H1 (cell line): Measurements from ENCODE around the gene FGF1. TPM values are rescaled to one million over a fixed set of nuclear protein-coding genes. Genes with fewer than 3 reads are reported as not detected.

ENCODE experiments used
- CTCF ChIA-PET: fragments of 300-600 bp; sonication (Branson Sonifier 250); formaldehyde crosslinking; loops from one replicate; lab custom pipeline; 2021; ENCODE audit not compliant: partially characterized antibody; lab: Charles Lee
- POLR2A ChIA-PET: fragments of 300-600 bp; sonication (Branson Sonifier 250); formaldehyde crosslinking; loops from one replicate; lab custom pipeline; 2021; ENCODE audit warnings: inconsistent platforms; ENCODE audit not compliant: partially characterized antibody; lab: Charles Lee
- DNase-seq, 2 experiments: peaks; one replicate each; pipeline versions ENCODE4 v3.0.0 to v3.0.0-alpha.2; 2010 to 2022; ENCODE audit warnings: low spot score in 2 of 2, low read depth in 1 of 2, mixed read lengths in 1 of 2
- FAIRE-seq: peaks from 2 replicates; lab custom pipeline; 2011; peaks lifted over from hg19 to GRCh38; lab: Jason Lieb, UNC
- H2AFZ ChIP-seq: 2 replicates; pipeline ENCODE4 v1.8.1; 2012; ENCODE audit warnings: low read length, inconsistent platforms
- H2AK5ac ChIP-seq: 2 replicates; pipeline ENCODE4 v1.6.1; 2013; ENCODE audit warnings: low read depth, low read length
- H2BK120ac ChIP-seq: replicated peaks from 2 replicates; pipeline ENCODE3; 2013; ENCODE audit warnings: low read depth, low read length, inconsistent platforms
- H2BK12ac ChIP-seq: 2 replicates; pipeline ENCODE4 v1.6.1; 2013; ENCODE audit warnings: low read depth, low read length
- H2BK15ac ChIP-seq: 2 replicates; pipeline ENCODE4 v1.6.1; 2013; ENCODE audit warnings: low read length
- H2BK20ac ChIP-seq: 2 replicates; pipeline ENCODE4 v1.6.1; 2013; ENCODE audit warnings: low read length
- H2BK5ac ChIP-seq: 2 replicates; pipeline ENCODE4 v1.6.1; 2013; ENCODE audit warnings: low read depth, low read length
- H3K14ac ChIP-seq: 2 replicates; pipeline ENCODE4 v1.6.1; 2013; ENCODE audit warnings: inconsistent platforms; ENCODE audit not compliant: insufficient read length
- H3K18ac ChIP-seq: 2 replicates; pipeline ENCODE4 v1.6.1; 2013; ENCODE audit warnings: low read length; ENCODE audit errors: extremely low read depth
- H3K23ac ChIP-seq: 2 replicates; pipeline ENCODE4 v1.6.1; 2013; ENCODE audit warnings: inconsistent platforms; ENCODE audit not compliant: insufficient read length
- H3K23me2 ChIP-seq: 2 replicates; pipeline ENCODE4 v1.6.1; 2013; ENCODE audit warnings: low read depth, low read length
- H3K27ac ChIP-seq: 2 replicates; pipeline ENCODE4 v1.6.1; 2011; ENCODE audit warnings: low read depth, low read length, inconsistent platforms
- H3K27me3 ChIP-seq, 4 experiments: replicated peaks in 1 of 4; 1 replicate in 1 of 4; 2 replicates in 3 of 4; pipeline versions ENCODE4 v1.6.1 to v1.8.1; 2011 to 2013; ENCODE audit warnings: low read length in 3 of 4, mild to moderate bottlenecking in 3 of 4, inconsistent platforms in 2 of 4, mixed read lengths in 2 of 4, moderate library complexity in 1 of 4; ENCODE audit not compliant: control insufficient read depth in 3 of 4, insufficient read depth in 3 of 4; ENCODE audit errors: extremely low read depth in 1 of 4
- H3K36me3 ChIP-seq, 4 experiments: 2 replicates each; pipeline versions ENCODE4 v1.6.1 to v1.8.1; 2011 to 2013; ENCODE audit warnings: mild to moderate bottlenecking in 4 of 4, low read length in 3 of 4, moderate library complexity in 2 of 4, control low read depth in 1 of 4, inconsistent platforms in 1 of 4; ENCODE audit not compliant: insufficient read depth in 4 of 4, control insufficient read depth in 2 of 4
- H3K4ac ChIP-seq: replicated peaks from 2 replicates; pipeline ENCODE3; 2013; ENCODE audit warnings: low read length, low read depth, mixed read lengths, inconsistent platforms; ENCODE audit not compliant: insufficient read length
- H3K4me1 ChIP-seq, 4 experiments: replicated peaks in 1 of 4; 1 replicate in 1 of 4; 2 replicates in 3 of 4; pipeline versions ENCODE4 v1.6.1 to v1.8.1; 2011 to 2013; ENCODE audit warnings: low read length in 3 of 4, inconsistent platforms in 2 of 4, mixed read lengths in 1 of 4; ENCODE audit not compliant: insufficient read depth in 4 of 4, control insufficient read depth in 3 of 4
- H3K4me2 ChIP-seq, 2 experiments: 2 replicates each; pipeline versions ENCODE4 v1.6.1 to v1.8.1; 2011 to 2013; ENCODE audit warnings: low read depth in 2 of 2, low read length in 2 of 2, control low read depth in 1 of 2, inconsistent platforms in 1 of 2, mild to moderate bottlenecking in 1 of 2; ENCODE audit not compliant: insufficient read depth in 1 of 2
- H3K4me3 ChIP-seq, 4 experiments: fragments of 200-600, 300-600 bp in 1 of 4; sonication (generic), shearing (Covaris generic), sonication (Bioruptor Twin) in 1 of 4; 2 replicates each; pipeline versions ENCODE4 v1.5.1 to v1.8.1; 2011 to 2016; ENCODE audit warnings: low read length in 4 of 4, low read depth in 3 of 4, control low read depth in 2 of 4, inconsistent platforms in 2 of 4, mild to moderate bottlenecking in 2 of 4, mixed read lengths in 1 of 4, moderate library complexity in 1 of 4; ENCODE audit not compliant: insufficient read depth in 2 of 4; ENCODE audit errors: extremely low read depth in 1 of 4
- H3K56ac ChIP-seq: replicated peaks from 2 replicates; pipeline ENCODE3; 2013; ENCODE audit warnings: low read depth, mild to moderate bottlenecking, mixed read lengths, low read length, inconsistent platforms; ENCODE audit not compliant: insufficient read length
- H3K79me1 ChIP-seq: 2 replicates; pipeline ENCODE4 v1.6.1; 2013; ENCODE audit warnings: low read depth, low read length, control low read depth
- H3K79me2 ChIP-seq, 2 experiments: 2 replicates each; pipeline versions ENCODE4 v1.6.1 to v1.8.1; 2012 to 2013; ENCODE audit warnings: low read length in 2 of 2, mild to moderate bottlenecking in 2 of 2, inconsistent platforms in 1 of 2; ENCODE audit not compliant: insufficient read depth in 2 of 2, control insufficient read depth in 1 of 2
- H3K9ac ChIP-seq, 4 experiments: replicated peaks in 1 of 4; 1 replicate in 1 of 4; 2 replicates in 3 of 4; pipeline versions ENCODE4 v1.6.1 to v1.8.1; 2011 to 2013; ENCODE audit warnings: low read depth in 3 of 4, low read length in 3 of 4, control low read depth in 2 of 4, mild to moderate bottlenecking in 2 of 4, moderate library complexity in 2 of 4, inconsistent platforms in 1 of 4; ENCODE audit errors: extremely low read depth in 1 of 4
- H3K9me3 ChIP-seq, 2 experiments: 2 replicates each; pipeline versions ENCODE4 v1.6.1 to v1.8.1; 2012 to 2013; ENCODE audit warnings: mild to moderate bottlenecking in 2 of 2, moderate library complexity in 2 of 2, control low read depth in 1 of 2, inconsistent platforms in 1 of 2, low read depth in 1 of 2, low read length in 1 of 2, mixed read lengths in 1 of 2; ENCODE audit not compliant: insufficient read depth in 2 of 2
- H4K20me1 ChIP-seq, 2 experiments: replicated peaks in 1 of 2; 2 replicates each; pipeline versions ENCODE3 to v1.8.1; 2011 to 2013; ENCODE audit warnings: inconsistent platforms in 2 of 2, low read length in 2 of 2, mild to moderate bottlenecking in 1 of 2; ENCODE audit not compliant: insufficient read depth in 2 of 2, control insufficient read depth in 1 of 2
- H4K5ac ChIP-seq: 2 replicates; pipeline ENCODE4 v1.6.1; 2013; ENCODE audit warnings: low read length, low read depth, mixed read lengths, inconsistent platforms; ENCODE audit not compliant: insufficient read length
- H4K8ac ChIP-seq: 2 replicates; pipeline ENCODE4 v1.8.0; 2013; ENCODE audit warnings: mild to moderate bottlenecking, moderate library complexity, low read length, inconsistent platforms; ENCODE audit not compliant: insufficient read depth; ENCODE audit errors: extremely low read depth
- H4K91ac ChIP-seq: replicated peaks from 2 replicates; pipeline ENCODE3; 2013; ENCODE audit warnings: low read length, mixed read lengths, inconsistent platforms; ENCODE audit not compliant: insufficient read length
- ASH2L ChIP-seq: fragments of 200-600, 300-600 bp; sonication (generic); IDR thresholded peaks from one replicate; pipeline ENCODE4 v1.7.1; 2017; ENCODE audit warnings: low read length
- BACH1 ChIP-seq: IDR thresholded peaks from 2 replicates; pipeline ENCODE4 v1.6.1; 2012; ENCODE audit warnings: low read length, improper control_type of control experiment
- BCL11A ChIP-seq, 2 experiments: IDR thresholded peaks; one replicate each; pipeline ENCODE4 v1.6.1; 2011; ENCODE audit warnings: low read depth in 2 of 2, low read length in 2 of 2, mild to moderate bottlenecking in 2 of 2
- EP300 ChIP-seq, 2 experiments: IDR thresholded peaks; 1 replicate in 1 of 2; 2 replicates in 1 of 2; pipeline ENCODE4 v1.6.1; 2011 to 2012; ENCODE audit warnings: low read depth in 2 of 2, low read length in 2 of 2, mild to moderate bottlenecking in 2 of 2, borderline replicate concordance in 1 of 2, inconsistent platforms in 1 of 2, moderate library complexity in 1 of 2
- JUND ChIP-seq: IDR thresholded peaks from 2 replicates; pipeline ENCODE4 v1.6.1; 2011; ENCODE audit warnings: mild to moderate bottlenecking, improper control_type of control experiment, low read length
- KDM4A ChIP-seq: IDR thresholded peaks from one replicate; pipeline ENCODE4 v1.7.1; 2012; ENCODE audit warnings: low read depth, mild to moderate bottlenecking, moderate library complexity, low read length, inconsistent platforms; ENCODE audit not compliant: severe bottlenecking
- RXRA ChIP-seq: IDR thresholded peaks from 2 replicates; pipeline ENCODE4 v1.6.1; 2011; ENCODE audit warnings: low read depth, mild to moderate bottlenecking, low read length, moderate library complexity; ENCODE audit not compliant: insufficient read depth
- SP4 ChIP-seq: IDR thresholded peaks from 2 replicates; pipeline ENCODE4 v1.6.1; 2012; ENCODE audit warnings: low read length, inconsistent platforms
- SRF ChIP-seq: IDR thresholded peaks from 2 replicates; pipeline ENCODE4 v1.6.1; 2011; ENCODE audit warnings: mild to moderate bottlenecking, low read depth, low read length, moderate library complexity
- TBP ChIP-seq: IDR thresholded peaks from 2 replicates; pipeline ENCODE4 v1.6.1; 2011; ENCODE audit warnings: low read depth, low read length, improper control_type of control experiment
- WGBS, 2 experiments: shearing (Covaris generic) in 1 of 2; methylation state at CpG; one replicate each; pipeline versions ENCODE4 v1.1.6 to v1.1.7; 2013 to 2015; ENCODE audit warnings: low lambda C conversion rate in 2 of 2, mixed read lengths in 2 of 2, inconsistent platforms in 1 of 2, low coverage in 1 of 2, missing lambda C conversion rate in 1 of 2; ENCODE audit not compliant: insufficient replicate concordance in 2 of 2, insufficient coverage in 1 of 2, insufficient read length in 1 of 2; ENCODE audit errors: extremely low coverage in 1 of 2, missing lambda C conversion rate in 1 of 2; 5-methylcytosine and 5-hydroxymethylcytosine counted together
- polyA plus RNA-seq, 7 experiments: library from polyadenylated mRNA; depleted of rRNA in 3 of 7; stranded (reverse) in 5 of 7; unstranded in 2 of 7; fragments of >200 nt in 5 of 7; fragments of 200-250 nt in 2 of 7; gene quantifications; 1 replicate in 5 of 7; 2 replicates in 1 of 7; 4 replicates in 1 of 7; pipeline versions ENCODE4 v1.2.1 to v1.2.3, GENCODE V29; 2011 to 2013; ENCODE audit warnings: missing spikeins in 2 of 7, mixed read lengths in 2 of 7
- total RNA-seq: library from RNA; stranded (reverse); fragmentation: NEBNext Ultra II Directional; extraction: Animal tissue kit (Norgen Biotek cat#: 25700); gene quantifications from 2 replicates; pipeline ENCODE4 v1.2.1, GENCODE V29; 2021
- TF ChIP-seq, protein P1 (sequence below), 3 experiments: IDR thresholded peaks; 1 replicate in 2 of 3; 2 replicates in 1 of 3; pipeline versions ENCODE4 v1.5.1 to v1.6.1; 2011; ENCODE audit warnings: low read length in 3 of 3, mild to moderate bottlenecking in 3 of 3, inconsistent platforms in 2 of 3, low read depth in 1 of 3, moderate library complexity in 1 of 3; ENCODE audit not compliant: insufficient read depth in 1 of 3; ENCODE audit errors: control extremely low read depth in 1 of 3

FGF1 gene
- total and polyA plus RNA-seq, 2 of the 8 experiments (the other 6 are each of a cell fraction or from before 2014, with no cell fraction given) = 0.30 to 0.50 TPM

DNA sequence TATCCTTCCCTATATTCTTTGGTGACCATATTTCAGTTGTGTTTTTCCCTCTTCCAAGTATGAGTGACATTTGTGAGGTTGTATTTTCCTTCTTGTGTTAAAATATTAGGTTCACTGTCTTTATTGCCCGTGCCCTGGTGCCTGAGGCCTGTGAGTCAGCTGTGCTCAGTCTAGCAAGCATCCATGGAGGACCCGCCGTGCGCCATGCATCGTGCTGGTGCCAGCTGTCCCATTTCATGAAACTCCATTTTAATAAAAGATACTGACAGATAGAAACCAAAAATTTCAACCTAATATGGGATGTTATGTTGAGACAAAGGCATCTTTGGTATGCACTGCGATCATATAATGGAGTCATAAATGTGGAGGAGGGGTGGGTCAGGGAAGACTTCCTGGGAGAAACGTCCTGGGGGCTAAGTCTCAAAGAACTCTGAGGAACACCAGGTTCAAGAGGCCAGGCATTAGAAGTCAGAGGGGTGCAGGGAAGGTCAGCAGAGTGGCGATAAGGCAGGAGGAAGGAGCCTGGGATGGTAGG, 34.0 kb upstream of the FGF1 start:
- Histone ChIP-seq H3K23ac (no peak overlapping the region), H3K4me3 (no peak overlapping the region), H3K9ac (no peak overlapping the region), H2BK15ac (0 out of 2 replicates have a peak overlapping the region, but pooled peaks have one; percentile 46), H3K27me3 (no peaks in the 10 kb centered on the region), H4K5ac (no peak overlapping the region), H2BK20ac (peak overlapping the region; percentile 37; the same call in 1 of the 2 replicates), H4K91ac (no peak overlapping the region), H3K4me1 (peaks cover 2 to 16% (median 11%) of the 10 kb centered on the region in 4 experiments), H3K4me2 (no peak overlapping the region), H2AFZ (no peak overlapping the region), H3K27ac (no peak overlapping the region), H3K36me3 (no peaks in the 10 kb centered on the region; a peak in 1 of 8 replicates), H2BK12ac (no peak overlapping the region), H4K8ac (no peak overlapping the region), H2BK5ac (no peak overlapping the region), H3K14ac (no peak overlapping the region), H3K23me2 (no peaks in the 10 kb centered on the region), H3K4ac (no peak overlapping the region), H3K79me1 (no peaks in the 10 kb centered on the region), H2BK120ac (no peak overlapping the region), H2AK5ac (no peak overlapping the region), H4K20me1 (no peaks in the 10 kb centered on the region), H3K79me2 (no peaks in the 10 kb centered on the region), H3K9me3 (no peaks in the 10 kb centered on the region), H3K18ac (no peak overlapping the region), H3K56ac (no peak overlapping the region)
- DNase-seq = no peak
- WGBS, 2 experiments = 88% methylated on average over 8 of the region's 8 CpGs; no CpG with 5 or more reads in 1 of the 2 experiments
- POLR2A ChIA-PET = interaction anchor here (1.3 kb wide), 1 partner anchor 11 kb away, joined by 4 read pairs; no protein-coding TSS in a partner anchor
- no peak for FAIRE-seq
- CTCF ChIA-PET = interaction anchor here (0.7 to 15.0 kb wide), 13 partner anchors 12 to 257 kb away, joined by 3 to 627 read pairs (median 10); no protein-coding TSS in a partner anchor
- no peak for TF ChIP-seq KDM4A
- TF ChIP-seq BCL11A (IDR thresholded peaks at IDR 0.05; ENCODE audit: low read depth in 2 of 2, low read length in 2 of 2) = no peak
- no peak for TF ChIP-seq BACH1
- no peak for TF ChIP-seq SRF
- no peak for TF ChIP-seq TBP
- TF ChIP-seq RXRA = no peak
- no peak for TF ChIP-seq SP4
- TF ChIP-seq, protein P1, sequence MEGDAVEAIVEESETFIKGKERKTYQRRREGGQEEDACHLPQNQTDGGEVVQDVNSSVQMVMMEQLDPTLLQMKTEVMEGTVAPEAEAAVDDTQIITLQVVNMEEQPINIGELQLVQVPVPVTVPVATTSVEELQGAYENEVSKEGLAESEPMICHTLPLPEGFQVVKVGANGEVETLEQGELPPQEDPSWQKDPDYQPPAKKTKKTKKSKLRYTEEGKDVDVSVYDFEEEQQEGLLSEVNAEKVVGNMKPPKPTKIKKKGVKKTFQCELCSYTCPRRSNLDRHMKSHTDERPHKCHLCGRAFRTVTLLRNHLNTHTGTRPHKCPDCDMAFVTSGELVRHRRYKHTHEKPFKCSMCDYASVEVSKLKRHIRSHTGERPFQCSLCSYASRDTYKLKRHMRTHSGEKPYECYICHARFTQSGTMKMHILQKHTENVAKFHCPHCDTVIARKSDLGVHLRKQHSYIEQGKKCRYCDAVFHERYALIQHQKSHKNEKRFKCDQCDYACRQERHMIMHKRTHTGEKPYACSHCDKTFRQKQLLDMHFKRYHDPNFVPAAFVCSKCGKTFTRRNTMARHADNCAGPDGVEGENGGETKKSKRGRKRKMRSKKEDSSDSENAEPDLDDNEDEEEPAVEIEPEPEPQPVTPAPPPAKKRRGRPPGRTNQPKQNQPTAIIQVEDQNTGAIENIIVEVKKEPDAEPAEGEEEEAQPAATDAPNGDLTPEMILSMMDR (IDR thresholded peaks at IDR 0.05; ENCODE audit: control extremely low read depth in 1 of 3, insufficient read depth in 1 of 3, low read depth in 1 of 3, low read length in 3 of 3) = no peak
- no peak for TF ChIP-seq ASH2L
- TF ChIP-seq JUND = no peak
- TF ChIP-seq EP300 (IDR thresholded peaks at IDR 0.05; ENCODE audit: borderline replicate concordance in 1 of 2, low read depth in 2 of 2, low read length in 2 of 2) = no peak
